Neutrophil (primary cell): ENCODE measurements around the gene TRIM2.

ENCODE experiments used
- H3K27ac ChIP-seq: fragments of 200-600 bp; sonication (generic); 2 replicates; pipeline ENCODE4 v1.5.1; 2016; ENCODE audit warnings: mild to moderate bottlenecking, moderate library complexity
- H3K27me3 ChIP-seq: fragments of 200-600 bp; sonication (generic); 2 replicates; pipeline ENCODE4 v1.6.0; 2016; ENCODE audit warnings: mild to moderate bottlenecking
- H3K36me3 ChIP-seq: fragments of 200-600 bp; sonication (generic); 2 replicates; pipeline ENCODE4 v1.5.1; 2017
- H3K4me1 ChIP-seq, 2 experiments: fragments of 200-600 bp in 1 of 2; sonication (generic) in 1 of 2; 1 replicate in 1 of 2; 2 replicates in 1 of 2; pipeline versions ENCODE4 v1.5.1 to v1.6.1; 2013 to 2016; ENCODE audit warnings: low read depth in 1 of 2, low read length in 1 of 2, mild to moderate bottlenecking in 1 of 2, moderate library complexity in 1 of 2; ENCODE audit not compliant: control insufficient read depth in 1 of 2, insufficient read depth in 1 of 2
- H3K4me3 ChIP-seq, 2 experiments: fragments of 200-600 bp in 1 of 2; sonication (generic) in 1 of 2; 1 replicate in 1 of 2; 2 replicates in 1 of 2; pipeline ENCODE4 v1.5.1; 2013 to 2016; ENCODE audit warnings: low read depth in 1 of 2, low read length in 1 of 2, mild to moderate bottlenecking in 1 of 2, moderate library complexity in 1 of 2
- H3K9me3 ChIP-seq: fragments of 200-600 bp; sonication (generic); 2 replicates; pipeline ENCODE4 v1.5.1; 2016
- TF ChIP-seq, protein P1 (sequence below): fragments of 200-600 bp; sonication (generic); IDR thresholded peaks from 2 replicates; pipeline ENCODE4 v1.5.1; 2016; ENCODE audit warnings: antibody characterized with exemption

Gene TRIM2

DNA sequence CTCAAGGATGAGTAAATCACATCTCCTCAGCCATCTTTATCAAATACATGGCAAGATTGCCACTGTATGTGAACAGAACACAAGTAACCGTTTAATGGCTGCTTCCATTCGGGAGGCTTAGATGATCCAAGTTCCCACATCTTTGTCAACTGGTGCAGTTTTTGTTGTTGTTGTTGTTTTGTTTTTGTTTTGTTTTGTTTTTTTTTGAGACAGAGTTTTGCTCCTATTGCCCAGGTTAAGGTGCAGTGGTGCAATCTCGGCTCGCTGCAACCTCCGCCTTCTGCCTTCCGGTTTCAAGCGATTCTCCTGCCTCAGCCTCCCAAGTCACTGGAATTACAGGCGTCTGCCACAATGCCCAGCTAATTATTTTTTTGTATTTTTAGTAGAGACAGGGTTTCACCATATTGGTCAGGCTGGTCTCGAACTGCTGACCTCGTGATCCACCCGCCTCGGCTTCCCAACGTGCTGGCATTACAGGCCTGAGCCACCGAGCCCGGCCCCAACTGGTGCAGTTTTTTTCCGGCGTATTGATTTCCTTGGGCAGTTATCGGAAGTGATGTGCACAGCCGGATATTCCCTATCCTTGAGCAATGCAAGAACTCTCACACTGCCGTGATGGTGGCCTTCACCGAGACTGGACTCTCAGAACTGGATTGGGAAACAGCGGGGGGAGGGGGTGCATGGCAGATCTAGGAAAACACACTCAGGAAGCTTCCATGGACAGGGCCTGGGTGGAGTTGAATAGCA lies 29.2 kb upstream of the TRIM2 start:
- no peak overlapping the region for H3K4me3 ChIP-seq
- H3K27ac ChIP-seq = no peak overlapping the region
- no peaks in the 10 kb centered on the region for H3K9me3 ChIP-seq
- H3K27me3 ChIP-seq = no peaks in the 10 kb centered on the region
- H3K36me3 ChIP-seq = no peaks in the 10 kb centered on the region
- TF ChIP-seq, protein P1, sequence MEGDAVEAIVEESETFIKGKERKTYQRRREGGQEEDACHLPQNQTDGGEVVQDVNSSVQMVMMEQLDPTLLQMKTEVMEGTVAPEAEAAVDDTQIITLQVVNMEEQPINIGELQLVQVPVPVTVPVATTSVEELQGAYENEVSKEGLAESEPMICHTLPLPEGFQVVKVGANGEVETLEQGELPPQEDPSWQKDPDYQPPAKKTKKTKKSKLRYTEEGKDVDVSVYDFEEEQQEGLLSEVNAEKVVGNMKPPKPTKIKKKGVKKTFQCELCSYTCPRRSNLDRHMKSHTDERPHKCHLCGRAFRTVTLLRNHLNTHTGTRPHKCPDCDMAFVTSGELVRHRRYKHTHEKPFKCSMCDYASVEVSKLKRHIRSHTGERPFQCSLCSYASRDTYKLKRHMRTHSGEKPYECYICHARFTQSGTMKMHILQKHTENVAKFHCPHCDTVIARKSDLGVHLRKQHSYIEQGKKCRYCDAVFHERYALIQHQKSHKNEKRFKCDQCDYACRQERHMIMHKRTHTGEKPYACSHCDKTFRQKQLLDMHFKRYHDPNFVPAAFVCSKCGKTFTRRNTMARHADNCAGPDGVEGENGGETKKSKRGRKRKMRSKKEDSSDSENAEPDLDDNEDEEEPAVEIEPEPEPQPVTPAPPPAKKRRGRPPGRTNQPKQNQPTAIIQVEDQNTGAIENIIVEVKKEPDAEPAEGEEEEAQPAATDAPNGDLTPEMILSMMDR = no peak
- no peaks in the 10 kb centered on the region for H3K4me1 ChIP-seq

DNA sequence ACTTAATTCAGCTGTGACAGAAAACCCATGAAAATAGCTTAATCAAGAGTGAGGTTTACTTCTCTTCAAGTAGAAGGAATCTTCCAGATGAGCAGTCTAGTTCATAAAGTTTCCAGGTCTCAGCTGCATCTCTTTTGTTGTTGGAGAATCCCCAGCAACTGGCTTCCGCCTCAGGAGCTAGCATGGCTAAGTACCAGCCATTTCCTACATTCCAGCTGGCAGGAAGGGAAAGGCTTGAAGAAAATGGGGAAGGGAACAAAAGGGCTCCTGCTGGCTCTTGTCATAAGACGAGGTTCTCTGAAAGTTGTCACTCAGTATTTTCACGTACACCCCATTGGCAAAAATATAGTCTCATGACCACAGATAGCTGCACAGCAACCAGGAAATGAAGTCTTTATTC lies 27.3 kb upstream of the TRIM2 start:
- Histone ChIP-seq H3K4me1 (no peaks in the 10 kb centered on the region), H3K36me3 (no peaks in the 10 kb centered on the region), H3K27ac (no peak overlapping the region), H3K4me3 (no peak overlapping the region), H3K9me3 (no peaks in the 10 kb centered on the region), H3K27me3 (no peaks in the 10 kb centered on the region)
- TF ChIP-seq, protein P1 = no peak

DNA sequence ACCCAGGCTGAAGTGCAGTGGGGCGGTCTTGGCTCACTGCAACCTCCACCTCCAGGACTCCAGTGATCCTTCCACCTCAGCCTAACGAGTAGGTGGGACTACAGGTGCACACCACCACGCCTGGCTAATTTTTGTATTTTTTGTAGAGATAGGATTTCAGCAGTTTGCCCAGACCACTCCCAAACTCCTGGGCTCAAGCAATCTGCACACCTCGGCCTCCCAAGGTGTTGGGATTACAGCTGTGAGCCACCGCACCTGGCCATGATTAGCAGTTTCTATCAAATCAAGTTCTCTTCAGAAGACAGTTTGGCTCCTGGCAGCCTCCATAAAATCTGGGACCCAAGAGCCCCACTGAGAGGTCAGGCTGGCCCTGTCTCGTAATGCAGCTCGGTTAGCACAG lies 26.4 kb upstream of the TRIM2 start:
- no peaks in the 10 kb centered on the region for H3K4me1 ChIP-seq
- no peaks in the 10 kb centered on the region for H3K9me3 ChIP-seq
- H3K36me3 ChIP-seq = no peaks in the 10 kb centered on the region
- no peaks in the 10 kb centered on the region for H3K27me3 ChIP-seq
- H3K27ac ChIP-seq = no peak overlapping the region
- TF ChIP-seq, protein P1 = no peak
- no peak overlapping the region for H3K4me3 ChIP-seq

DNA sequence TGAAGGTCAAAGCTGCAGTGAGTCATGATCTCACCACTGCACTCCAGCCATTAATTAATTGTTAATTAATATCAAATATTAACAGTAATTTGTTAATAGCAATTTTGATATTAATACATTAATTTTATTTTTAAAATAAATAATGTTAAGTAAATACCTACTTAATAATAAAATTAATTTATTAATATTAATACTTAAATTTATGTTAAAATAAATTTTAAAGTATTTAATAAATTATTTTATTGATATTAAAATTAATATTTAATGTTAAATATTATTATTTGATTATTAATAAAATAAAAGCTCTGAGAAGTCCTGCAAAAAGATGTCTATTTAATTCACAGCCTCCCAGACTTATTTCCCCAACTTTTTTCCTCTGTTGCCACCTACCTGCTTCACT lies 25.1 kb upstream of the TRIM2 start:
- TF ChIP-seq, protein P1 = no peak

DNA sequence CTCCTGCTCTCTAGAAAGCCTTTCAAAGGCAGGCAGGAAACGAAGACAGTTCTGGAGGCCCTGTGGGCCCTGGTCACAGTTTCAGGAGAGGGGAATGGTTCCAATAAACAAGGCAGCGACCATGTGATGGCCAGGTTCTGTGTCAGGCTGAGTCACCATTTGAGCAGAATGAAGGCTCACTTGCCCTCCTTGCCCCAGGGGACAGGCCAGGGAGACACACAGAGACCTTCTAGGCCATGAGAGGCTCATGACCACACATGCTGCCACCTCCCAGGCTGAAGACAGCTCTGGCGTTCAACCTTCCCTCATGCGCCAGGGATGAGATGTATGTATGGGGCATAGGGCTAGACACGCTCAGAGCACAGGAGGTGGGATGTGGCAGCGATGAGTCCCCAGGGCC lies 22.9 kb upstream of the TRIM2 start:
- Histone ChIP-seq H3K36me3 (no peaks in the 10 kb centered on the region), H3K27me3 (no peaks in the 10 kb centered on the region), H3K4me3 (no peak overlapping the region), H3K9me3 (no peaks in the 10 kb centered on the region), H3K27ac (no peak overlapping the region), H3K4me1 (no peaks in the 10 kb centered on the region)
- TF ChIP-seq, protein P1 = no peak

More for the DNA sequence above, 25.1 kb upstream of the TRIM2 start:
- no peaks in the 10 kb centered on the region for H3K36me3 ChIP-seq
- H3K27me3 ChIP-seq = no peaks in the 10 kb centered on the region
- H3K9me3 ChIP-seq = no peaks in the 10 kb centered on the region
- H3K4me1 ChIP-seq = no peaks in the 10 kb centered on the region
- H3K4me3 ChIP-seq = no peak overlapping the region
- no peak overlapping the region for H3K27ac ChIP-seq
